AG04450 (cell line): ENCODE results near the gene GIPC2. TPM values are rescaled to one million over a fixed set of nuclear protein-coding genes. Genes with fewer than 3 reads are reported as not detected.

Experiments
- CTCF ChIA-PET: fragments of 300-600, 350-600 bp; formaldehyde crosslinking; extraction: SDS; loops from one replicate; lab custom pipeline; 2022; ENCODE audit warnings: antibody characterized with exemption, inconsistent platforms; lab: Charles Lee
- POLR2A ChIA-PET: fragments of 350-600 bp; formaldehyde crosslinking; extraction: SDS; loops from one replicate; lab custom pipeline; 2021; ENCODE audit warnings: antibody characterized with exemption, inconsistent platforms; lab: Yijun Ruan, JAX
- DNase-seq: peaks from one replicate; pipeline ENCODE4 v3.0.0-alpha.2; 2011; ENCODE audit warnings: low read depth, low spot score
- H3K27ac ChIP-seq: one replicate; pipeline ENCODE4 v1.5.1; 2012; ENCODE audit warnings: low read depth, low read length, control low read depth
- H3K27me3 ChIP-seq: one replicate; pipeline ENCODE4 v1.6.0; 2012; ENCODE audit warnings: low read length; ENCODE audit not compliant: control insufficient read depth, insufficient read depth
- H3K4me3 ChIP-seq: 2 replicates; pipeline ENCODE4 v1.5.1; 2011; ENCODE audit warnings: mild to moderate bottlenecking, low read depth, low read length, control low read depth
- H3K9me3 ChIP-seq: 2 replicates; pipeline ENCODE4 v1.5.1; 2012; ENCODE audit warnings: low read length; ENCODE audit not compliant: control insufficient read depth, insufficient read depth
- polyA plus RNA-seq: library from polyadenylated mRNA; depleted of rRNA; stranded (reverse); fragments of >200 nt; gene quantifications from 2 replicates; pipeline ENCODE4 v1.2.3, GENCODE V29; 2011
- TF ChIP-seq, protein P1 (sequence below): IDR thresholded peaks from 2 replicates; pipeline ENCODE4 v1.5.1; 2011; ENCODE audit warnings: low read depth, low read length, control low read depth, inconsistent platforms

The GIPC2 gene
- polyA plus RNA-seq, 1 experiment, result 0.09 TPM

DNA sequence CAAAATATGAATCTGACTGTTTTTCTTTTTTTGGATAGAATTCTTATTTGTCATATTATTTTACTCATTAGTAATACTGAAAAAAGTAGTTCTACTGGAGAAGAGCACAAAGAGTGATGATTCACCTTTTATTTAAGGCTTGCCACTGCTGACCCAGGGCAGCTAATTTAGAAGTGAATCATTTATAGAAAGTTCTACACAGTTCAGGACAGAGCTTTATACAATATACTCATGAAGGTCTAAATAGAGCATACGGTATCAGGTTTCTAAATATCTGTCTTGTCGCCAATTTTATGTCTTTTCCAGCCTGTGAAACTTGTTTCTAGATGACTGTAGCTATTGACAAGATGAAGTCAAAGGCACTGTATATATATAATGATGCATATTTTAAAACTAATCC lies 25.0 kb downstream of the GIPC2 start:
- Histone ChIP-seq H3K9me3 (no peaks in the 10 kb centered on the region), H3K27me3 (no peaks in the 10 kb centered on the region), H3K27ac (no peak overlapping the region), H3K4me3 (no peak overlapping the region)
- peak; percentile 43 for DNase-seq
- ChIA-PET CTCF (no interaction called here), POLR2A (no interaction called here)
- TF ChIP-seq, protein P1, sequence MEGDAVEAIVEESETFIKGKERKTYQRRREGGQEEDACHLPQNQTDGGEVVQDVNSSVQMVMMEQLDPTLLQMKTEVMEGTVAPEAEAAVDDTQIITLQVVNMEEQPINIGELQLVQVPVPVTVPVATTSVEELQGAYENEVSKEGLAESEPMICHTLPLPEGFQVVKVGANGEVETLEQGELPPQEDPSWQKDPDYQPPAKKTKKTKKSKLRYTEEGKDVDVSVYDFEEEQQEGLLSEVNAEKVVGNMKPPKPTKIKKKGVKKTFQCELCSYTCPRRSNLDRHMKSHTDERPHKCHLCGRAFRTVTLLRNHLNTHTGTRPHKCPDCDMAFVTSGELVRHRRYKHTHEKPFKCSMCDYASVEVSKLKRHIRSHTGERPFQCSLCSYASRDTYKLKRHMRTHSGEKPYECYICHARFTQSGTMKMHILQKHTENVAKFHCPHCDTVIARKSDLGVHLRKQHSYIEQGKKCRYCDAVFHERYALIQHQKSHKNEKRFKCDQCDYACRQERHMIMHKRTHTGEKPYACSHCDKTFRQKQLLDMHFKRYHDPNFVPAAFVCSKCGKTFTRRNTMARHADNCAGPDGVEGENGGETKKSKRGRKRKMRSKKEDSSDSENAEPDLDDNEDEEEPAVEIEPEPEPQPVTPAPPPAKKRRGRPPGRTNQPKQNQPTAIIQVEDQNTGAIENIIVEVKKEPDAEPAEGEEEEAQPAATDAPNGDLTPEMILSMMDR, result no peak

DNA sequence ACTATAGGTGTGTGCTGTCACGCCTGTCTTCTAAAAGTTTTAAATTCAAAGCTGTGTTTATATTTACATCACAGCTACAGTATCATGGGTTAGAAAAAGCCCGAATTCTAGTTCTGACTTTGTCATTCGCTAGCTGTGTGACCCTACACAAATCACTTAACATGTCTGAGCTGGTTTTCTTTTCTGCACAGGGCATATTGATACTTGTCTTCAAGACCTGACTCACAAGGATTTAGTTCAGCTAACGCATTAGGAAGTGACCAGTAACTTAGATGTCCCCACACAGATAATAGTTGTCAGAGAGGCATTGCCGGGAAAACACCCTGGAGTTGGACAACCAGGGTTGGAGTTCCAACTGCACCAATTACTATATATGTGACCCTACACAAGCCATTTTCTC lies 25.9 kb downstream of the GIPC2 start:
- ChIA-PET POLR2A (interaction anchor here (1.1 kb wide), 1 partner anchor 17 kb away, joined by 4 read pairs; no protein-coding TSS in a partner anchor), CTCF (no interaction called here)
- H3K4me3 ChIP-seq, result no peak overlapping the region
- H3K27me3 ChIP-seq, result no peaks in the 10 kb centered on the region
- H3K9me3 ChIP-seq, result no peaks in the 10 kb centered on the region
- H3K27ac ChIP-seq, result no peak overlapping the region
- TF ChIP-seq, protein P1, result no peak
- no peak for DNase-seq

DNA sequence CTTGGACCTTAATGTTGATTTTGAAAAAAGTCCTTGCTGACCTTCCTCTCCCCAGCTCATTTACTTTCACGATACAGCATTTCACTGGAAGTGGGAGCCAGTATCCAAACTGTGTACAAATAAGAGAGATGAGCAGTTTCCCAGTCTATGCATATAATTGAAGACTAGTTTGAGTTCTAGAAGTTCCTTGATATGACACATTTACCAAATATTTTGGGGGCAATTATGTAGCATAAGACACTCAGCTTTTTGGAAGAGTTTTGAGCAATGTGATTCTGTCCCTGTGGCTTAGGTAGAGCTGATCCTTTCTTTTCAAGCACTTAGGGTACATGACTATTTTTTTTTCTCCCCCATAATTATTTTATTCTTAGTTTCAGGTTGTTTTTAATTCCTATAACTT lies 26.4 kb downstream of the GIPC2 start:
- ChIA-PET CTCF (no interaction called here), POLR2A (interaction anchor here (1.1 kb wide), 1 partner anchor 17 kb away, joined by 4 read pairs; no protein-coding TSS in a partner anchor)
- DNase-seq, result no peak
- H3K27ac ChIP-seq, result no peak overlapping the region
- H3K9me3 ChIP-seq, result no peaks in the 10 kb centered on the region
- TF ChIP-seq, protein P1, result no peak
- no peak overlapping the region for H3K4me3 ChIP-seq
- no peaks in the 10 kb centered on the region for H3K27me3 ChIP-seq

DNA sequence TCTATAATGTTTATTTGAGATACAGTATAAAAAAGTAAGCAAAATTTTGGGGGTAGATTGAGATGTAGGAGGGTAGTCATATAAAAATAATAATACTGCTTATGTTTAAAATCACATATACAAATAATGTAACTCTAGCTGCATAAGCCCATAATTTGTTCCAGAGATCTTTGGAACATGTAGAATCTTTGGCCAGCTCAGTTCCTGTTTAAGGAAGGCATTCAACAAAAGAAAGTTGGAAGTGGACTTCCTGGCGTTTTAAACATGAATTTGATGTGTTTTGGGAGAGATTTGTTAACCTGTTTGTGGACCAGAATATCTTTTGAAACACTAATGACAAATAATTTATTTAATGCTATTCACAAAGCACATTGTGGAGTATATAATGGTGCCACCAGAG lies 27.7 kb downstream of the GIPC2 start:
- DNase-seq, result no peak
- TF ChIP-seq, protein P1, result no peak
- ChIA-PET CTCF (no interaction called here), POLR2A (interaction anchor here (0.6 kb wide), 1 partner anchor 96 kb away, joined by 3 read pairs; no protein-coding TSS in a partner anchor)
- Histone ChIP-seq H3K4me3 (no peak overlapping the region), H3K27ac (no peak overlapping the region), H3K27me3 (no peaks in the 10 kb centered on the region), H3K9me3 (no peaks in the 10 kb centered on the region)

DNA sequence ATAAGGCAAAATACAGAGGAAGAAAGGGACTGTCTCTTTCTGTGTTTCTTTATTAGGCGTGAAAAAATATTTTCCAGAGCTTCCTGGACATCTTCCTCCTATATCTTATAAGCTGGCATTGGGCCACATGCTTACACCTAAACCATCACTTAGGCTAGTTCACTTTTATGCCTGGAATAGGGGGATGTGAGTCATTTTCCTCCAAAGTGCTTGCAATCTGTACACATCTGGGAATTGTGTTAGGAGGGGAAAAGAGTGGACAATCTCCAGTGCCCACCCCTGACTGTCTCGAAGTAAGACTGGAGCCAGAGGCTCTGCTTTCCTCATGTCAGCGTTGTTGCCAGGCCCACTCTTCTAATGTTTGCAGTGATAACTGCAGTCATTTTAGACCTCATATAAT lies 29.9 kb downstream of the GIPC2 start:
- TF ChIP-seq, protein P1, result no peak
- Histone ChIP-seq H3K27ac (no peak overlapping the region), H3K9me3 (no peaks in the 10 kb centered on the region), H3K4me3 (no peak overlapping the region), H3K27me3 (no peaks in the 10 kb centered on the region)
- CTCF ChIA-PET, result no interaction called here
- POLR2A ChIA-PET, result no interaction called here
- DNase-seq, result no peak
